ENCODE results near the gene AKT2. TPM values are rescaled to one million over a fixed set of nuclear protein-coding genes. Genes with fewer than 3 reads are reported as not detected.

AKT2 gene
- total RNA-seq, 1 experiment from 2014 or later, result 150 TPM

DNA sequence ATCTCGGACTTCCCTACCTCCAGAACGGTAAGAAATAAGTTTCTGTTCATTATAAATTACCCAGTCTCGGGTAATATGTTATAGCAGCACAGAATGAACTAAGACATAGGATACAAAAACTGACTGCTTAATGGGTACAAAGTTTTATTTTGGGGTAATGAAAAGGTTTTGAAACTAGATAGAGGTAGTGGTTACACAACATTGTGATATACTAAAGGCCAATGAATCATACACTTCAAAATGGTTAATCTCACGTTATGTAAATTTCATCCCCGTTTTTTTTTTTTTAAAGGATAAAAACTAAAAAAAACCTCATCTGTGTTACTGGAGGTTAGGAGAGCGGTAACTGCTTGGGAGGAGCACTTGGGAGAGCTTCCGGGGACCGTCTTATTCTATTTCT is 23.5 kb downstream of the AKT2 start:
- H3K4me3 Mint-ChIP-seq, result no peak overlapping the region
- Histone ChIP-seq H4K8ac (replicated peaks; ENCODE audit: insufficient read length, low read depth, low read length) (no peak overlapping the region), H2AFZ (ENCODE audit: low read length) (no peak overlapping the region), H3K27me3 (ENCODE audit: insufficient read depth, low read length) (no peaks in the 10 kb centered on the region), H4K5ac (ENCODE audit: insufficient read length, low read depth, low read length) (no peak overlapping the region), H3K79me1 (ENCODE audit: insufficient read depth, low read depth, low read length, poor library complexity, severe bottlenecking) (no peaks in the 10 kb centered on the region), H3K23ac (ENCODE audit: insufficient read length, low read depth, low read length) (no peak overlapping the region), H3K4me1 (ENCODE audit: insufficient read depth, low read length) (no peaks in the 10 kb centered on the region), H3K23me2 (ENCODE audit: insufficient read length, low read depth, low read length, poor library complexity, severe bottlenecking) (no peaks in the 10 kb centered on the region), H2BK12ac (ENCODE audit: insufficient read length, low read depth, low read length) (no peak overlapping the region), H4K91ac (ENCODE audit: insufficient read length, low read depth, low read length) (no peak overlapping the region), H3K14ac (ENCODE audit: insufficient read depth, low read length) (no peak overlapping the region), H3K4me2 (ENCODE audit: insufficient read depth, insufficient read length, low read length) (no peak overlapping the region), H2BK20ac (ENCODE audit: low read depth, low read length, poor library complexity, severe bottlenecking) (no peak overlapping the region), H3T11ph (ENCODE audit: low read length) (no peak overlapping the region), H2BK120ac (ENCODE audit: low read depth, low read length, poor library complexity, severe bottlenecking) (no peak overlapping the region), H4K20me1 (ENCODE audit: control insufficient read depth, insufficient read depth, insufficient read length) (peaks cover 2% of the 10 kb centered on the region), H3K27ac (ENCODE audit: insufficient read length, low read depth, low read length) (no peak overlapping the region), H3K56ac (ENCODE audit: insufficient read length, low read depth, low read length) (no peak overlapping the region), H2BK15ac (ENCODE audit: low read depth, low read length) (no peak overlapping the region), H3K4ac (ENCODE audit: low read depth, low read length) (no peak overlapping the region), H3K18ac (ENCODE audit: insufficient read length, low read depth, low read length) (no peak overlapping the region), H3K9me3 (ENCODE audit: control insufficient read depth, low read depth, low read length) (no peaks in the 10 kb centered on the region), H2BK5ac (ENCODE audit: insufficient read length, low read length) (no peak overlapping the region), H3K79me2 (ENCODE audit: insufficient read depth, low read length) (no peaks in the 10 kb centered on the region), H2AK5ac (ENCODE audit: insufficient read length, low read length) (no peak overlapping the region), H3K9ac (ENCODE audit: extremely low read depth, insufficient read length, low read length) (no peak overlapping the region)
- no CpG with 5 or more reads among the region's 8 CpGs for WGBS (ENCODE audit: extremely low coverage, insufficient read length, low lambda C conversion rate)
- H3K9me3 Mint-ChIP-seq, result no peaks in the 10 kb centered on the region
- H3K4me1 Mint-ChIP-seq, result peaks cover 5 to 10% of the 10 kb centered on the region in 2 experiments; a peak in 3 of 4 replicates
- TF ChIP-seq, protein P1, sequence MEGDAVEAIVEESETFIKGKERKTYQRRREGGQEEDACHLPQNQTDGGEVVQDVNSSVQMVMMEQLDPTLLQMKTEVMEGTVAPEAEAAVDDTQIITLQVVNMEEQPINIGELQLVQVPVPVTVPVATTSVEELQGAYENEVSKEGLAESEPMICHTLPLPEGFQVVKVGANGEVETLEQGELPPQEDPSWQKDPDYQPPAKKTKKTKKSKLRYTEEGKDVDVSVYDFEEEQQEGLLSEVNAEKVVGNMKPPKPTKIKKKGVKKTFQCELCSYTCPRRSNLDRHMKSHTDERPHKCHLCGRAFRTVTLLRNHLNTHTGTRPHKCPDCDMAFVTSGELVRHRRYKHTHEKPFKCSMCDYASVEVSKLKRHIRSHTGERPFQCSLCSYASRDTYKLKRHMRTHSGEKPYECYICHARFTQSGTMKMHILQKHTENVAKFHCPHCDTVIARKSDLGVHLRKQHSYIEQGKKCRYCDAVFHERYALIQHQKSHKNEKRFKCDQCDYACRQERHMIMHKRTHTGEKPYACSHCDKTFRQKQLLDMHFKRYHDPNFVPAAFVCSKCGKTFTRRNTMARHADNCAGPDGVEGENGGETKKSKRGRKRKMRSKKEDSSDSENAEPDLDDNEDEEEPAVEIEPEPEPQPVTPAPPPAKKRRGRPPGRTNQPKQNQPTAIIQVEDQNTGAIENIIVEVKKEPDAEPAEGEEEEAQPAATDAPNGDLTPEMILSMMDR (conservative IDR thresholded peaks at IDR 0.05), result no peak
- H3K27ac Mint-ChIP-seq, result no peak overlapping the region
- H3K27me3 Mint-ChIP-seq (ENCODE audit: low read depth), result no peaks in the 10 kb centered on the region; the same call in 1 of the 2 replicates
- DNase-seq, result no peak
- peaks cover 18 to 40% (median 37%) of the 10 kb centered on the region in 3 experiments for H3K36me3 Mint-ChIP-seq (ENCODE audit: insufficient read depth in 1 of 3, low read depth in 3 of 3)
